Adrenal gland (tissue), 5 donors: Measurements from ENCODE around the gene FGGY.

Experiments
- CTCF ChIP-seq, 6 experiments: fragments of 450-650 bp in 4 of 6; fragments of 200-600 bp in 2 of 6; sonication (generic) in 1 of 6; IDR thresholded peaks; 1 replicate in 5 of 6; 2 replicates in 1 of 6; pipeline versions ENCODE4 v1.5.1 to v1.8.0; 2016 to 2021; ENCODE audit warnings: antibody characterized with exemption in 6 of 6, mild to moderate bottlenecking in 2 of 6, moderate library complexity in 1 of 6
- POLR2A ChIP-seq, 2 donors: fragments of 450-650 bp; IDR thresholded peaks; one replicate each; pipeline ENCODE4 v1.6.1; 2017; ENCODE audit warnings: antibody characterized with exemption in 2 of 2, mild to moderate bottlenecking in 2 of 2, moderate library complexity in 1 of 2
- donor health status: DM: no; HTN: no; CAD: no.

- no peak for TF ChIP-seq CTCF (IDR thresholded peaks at IDR 0.05)
- no peak for TF ChIP-seq POLR2A (IDR thresholded peaks at IDR 0.05)
Observed at GRCh38 chr1:59368008-59368670, 71.2 kb downstream of the FGGY start.
